AG09319 (cell line): ENCODE data around the gene ZNF407.

Experiments
- DNase-seq: peaks from one replicate; pipeline ENCODE4 v3.0.0-alpha.2; 2010; ENCODE audit warnings: low read depth; ENCODE audit errors: extremely low read depth
- CTCF ChIP-seq: IDR thresholded peaks from 2 replicates; pipeline ENCODE4 v1.5.1; 2011; ENCODE audit warnings: low read depth, mild to moderate bottlenecking, inconsistent platforms, low read length, moderate library complexity

Gene ZNF407

GRCh38 chr18:74674487-74674886 lies 76.8 kb downstream of the ZNF407 start:
- no peak for TF ChIP-seq CTCF
- DNase-seq = no peak

- no peak for DNase-seq
- TF ChIP-seq CTCF = no peak
Observed at GRCh38 chr18:74679006-74679678, 81.5 kb downstream of the ZNF407 start.

- DNase-seq = no peak
Observed at GRCh38 chr18:74679679-74680076, 82.0 kb downstream of the ZNF407 start.

GRCh38 chr18:74682141-74682990 lies 84.7 kb downstream of the ZNF407 start:
- TF ChIP-seq CTCF = no peak
- no peak for DNase-seq

More at GRCh38 chr18:74679679-74680076, 82.0 kb downstream of the ZNF407 start:
- TF ChIP-seq CTCF = no peak

- DNase-seq = peak; percentile 42
- no peak for TF ChIP-seq CTCF
Observed at GRCh38 chr18:74682991-74683297, 85.3 kb downstream of the ZNF407 start.

- DNase-seq = no peak
- no peak for TF ChIP-seq CTCF
Observed at GRCh38 chr18:74683573-74683972, 85.9 kb downstream of the ZNF407 start.

GRCh38 chr18:74689251-74689650 lies 91.6 kb downstream of the ZNF407 start:
- no peak for TF ChIP-seq CTCF
- peak; percentile 47 for DNase-seq
